Stimulated activated effector memory CD8-positive, alpha-beta T cell treated with anti-CD3 and anti-CD28 coated beads, Interleukin-12 subunit alpha, Interleukin-12 subunit beta, amount 100 ng/mL, for 72 hours (primary cell): ENCODE results near the gene APOM.
A peak's percentile ranks its signal among the peaks of the same experiment; 100 is the strongest.

ENCODE experiments used
- ATAC-seq: fragments of 150-1000 bp; cut with Tn5 transposase; 2 replicates; pipeline ENCODE4 v1.10.0; 2021
- DNase-seq, 2 donors: peaks; one replicate each; pipeline ENCODE4 v3.0.0; 2021 to 2022; ENCODE audit warnings: low spot score in 2 of 2
- H3K27ac Mint-ChIP-seq: one replicate; pipeline ENCODE4 v1.8.0; 2022; ENCODE audit warnings: mild to moderate bottlenecking, mixed read lengths
- H3K36me3 Mint-ChIP-seq: one replicate; pipeline ENCODE4 v1.8.0; 2022; ENCODE audit warnings: mild to moderate bottlenecking, mixed read lengths
- H3K4me1 Mint-ChIP-seq: one replicate; pipeline ENCODE4 v1.8.0; 2022; ENCODE audit warnings: mixed read lengths
- H3K4me3 Mint-ChIP-seq: one replicate; pipeline ENCODE4 v1.8.0; 2022; ENCODE audit warnings: mild to moderate bottlenecking, mixed read lengths
- H3K9me3 Mint-ChIP-seq: one replicate; pipeline ENCODE4 v1.8.0; 2022; ENCODE audit warnings: mixed read lengths

The APOM gene

DNA sequence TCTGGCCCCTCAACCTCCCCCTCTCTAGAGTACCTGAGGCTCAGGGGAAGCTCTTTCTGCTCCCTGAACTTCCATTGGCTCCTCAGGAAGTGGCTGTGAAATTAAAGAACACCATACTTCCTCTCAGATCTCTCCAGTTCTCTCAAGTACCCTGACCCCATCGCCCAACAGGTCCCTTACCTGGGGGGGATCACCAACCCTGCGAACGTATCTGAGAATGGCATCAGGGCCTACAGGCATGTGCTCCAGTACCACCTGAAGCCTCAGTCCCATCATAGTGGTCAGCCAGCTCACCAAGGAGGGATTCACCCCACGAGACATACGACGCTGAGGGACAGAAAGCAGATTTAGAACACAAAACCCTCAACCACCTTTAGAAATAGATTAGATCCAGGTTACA, 15.1 kb upstream of the APOM start:
- peak overlapping the region; percentile 85 for H3K27ac Mint-ChIP-seq

DNA sequence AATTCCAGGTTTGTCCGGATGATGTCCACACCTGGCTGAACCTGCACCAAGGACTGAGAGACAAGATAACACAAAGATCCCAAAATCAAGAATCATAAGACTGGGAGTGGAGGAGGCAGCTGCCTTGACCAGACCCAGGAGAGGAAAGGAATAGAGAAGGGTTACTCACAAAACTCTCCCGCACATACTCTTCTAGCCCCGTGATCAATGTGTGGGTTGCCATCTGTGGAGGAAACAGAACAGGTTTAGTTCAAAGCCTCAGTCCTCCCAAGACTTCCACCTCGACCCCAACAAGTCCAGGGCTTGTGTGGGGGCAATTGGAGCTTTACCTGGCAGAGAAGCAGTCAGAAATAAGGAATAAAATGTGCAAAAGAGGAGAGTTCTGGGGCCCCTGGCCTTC, 14.3 kb upstream of the APOM start:
- Mint-ChIP-seq H3K27ac (peak overlapping the region; percentile 85), H3K36me3 (peaks cover 100% of the 10 kb centered on the region)
- no peak for DNase-seq

More for the DNA sequence above, 15.1 kb upstream of the APOM start:
- H3K36me3 Mint-ChIP-seq: peaks cover 100% of the 10 kb centered on the region
- H3K4me1 Mint-ChIP-seq: peaks cover 15% of the 10 kb centered on the region
- H3K4me3 Mint-ChIP-seq: no peak overlapping the region
- DNase-seq (no peak), ATAC-seq (no peak)
- H3K9me3 Mint-ChIP-seq: no peaks in the 10 kb centered on the region

DNA sequence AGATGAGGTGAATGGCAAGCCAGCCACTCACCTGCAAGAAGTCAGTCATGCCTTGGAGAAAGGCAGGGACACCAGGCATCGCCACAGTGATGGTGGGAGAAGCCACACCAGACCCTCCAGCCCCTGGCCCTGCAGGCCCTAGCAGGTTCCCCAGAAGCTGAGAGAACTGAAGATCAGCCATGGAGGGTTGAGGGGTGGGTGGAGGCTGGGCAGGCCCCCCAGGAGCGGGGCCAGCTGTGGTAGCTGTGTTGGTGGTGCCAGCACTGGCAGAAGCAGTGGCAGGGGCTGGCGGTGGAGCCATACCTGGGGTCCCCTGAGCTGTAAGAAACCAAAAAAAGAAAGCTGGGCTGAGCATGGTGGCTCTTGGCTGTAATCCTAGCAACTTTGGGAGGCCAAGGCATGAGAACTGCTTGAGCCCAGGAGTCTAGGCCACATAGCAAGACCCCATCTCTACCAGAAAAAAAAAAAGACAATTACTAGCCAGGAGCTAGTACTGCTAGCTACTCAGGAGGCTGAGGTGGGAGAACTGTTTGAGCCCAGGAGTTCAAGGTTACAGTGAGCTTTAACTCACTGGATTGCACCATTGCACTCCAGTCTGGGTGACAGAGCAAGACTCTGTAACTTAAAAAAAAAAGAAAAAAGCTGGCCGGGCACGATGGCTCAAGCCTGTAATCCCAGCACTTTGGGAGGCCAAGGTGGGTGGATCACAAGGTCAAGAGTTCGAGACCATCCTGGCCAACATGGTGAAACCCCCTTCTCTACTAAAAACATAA, 12.7 kb upstream of the APOM start:
- no peak overlapping the region for H3K4me3 Mint-ChIP-seq
- peaks cover 21% of the 10 kb centered on the region for H3K4me1 Mint-ChIP-seq
- H3K9me3 Mint-ChIP-seq: no peaks in the 10 kb centered on the region
- DNase-seq (no peak), ATAC-seq (no peak)
- H3K36me3 Mint-ChIP-seq: peaks cover 100% of the 10 kb centered on the region
- no peak overlapping the region for H3K27ac Mint-ChIP-seq

More for the DNA sequence above, 14.3 kb upstream of the APOM start:
- Mint-ChIP-seq H3K4me1 (peaks cover 16% of the 10 kb centered on the region), H3K9me3 (no peaks in the 10 kb centered on the region), H3K4me3 (no peak overlapping the region)
- no peak for ATAC-seq

DNA sequence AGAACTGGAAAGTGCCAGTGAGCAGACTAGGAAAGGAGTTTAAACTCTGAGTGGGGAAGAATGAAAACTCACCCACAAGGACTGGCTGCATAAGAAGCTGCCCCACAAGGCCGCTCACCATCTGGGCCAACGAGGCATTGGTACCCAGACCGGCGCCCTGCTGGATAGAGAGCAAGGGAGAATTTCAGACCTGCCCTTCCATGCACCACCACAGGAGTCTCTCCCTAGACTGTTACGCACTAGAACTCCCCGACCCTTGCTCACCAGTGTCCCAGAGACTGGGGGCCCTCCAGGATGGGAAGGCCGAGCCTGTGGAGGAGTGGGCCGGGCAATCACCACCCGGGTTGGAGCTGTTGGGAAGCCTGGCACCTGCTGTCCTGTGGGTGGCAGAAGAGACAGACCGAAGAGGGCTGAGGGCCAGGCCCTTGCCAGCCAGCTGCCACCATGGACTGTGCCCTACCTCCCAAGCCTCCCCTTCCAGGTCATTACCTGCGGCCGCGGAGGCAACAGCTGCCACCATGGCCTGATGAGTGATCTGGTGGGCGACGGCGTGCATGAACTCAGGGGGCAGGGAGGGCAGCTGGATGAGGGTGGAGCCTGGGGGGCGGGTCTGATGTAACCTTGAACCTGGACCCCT, 11.8 kb upstream of the APOM start:
- Mint-ChIP-seq H3K36me3 (peaks cover 100% of the 10 kb centered on the region), H3K27ac (peak overlapping the region; percentile 87), H3K4me1 (peaks cover 21% of the 10 kb centered on the region), H3K4me3 (no peak overlapping the region), H3K9me3 (no peaks in the 10 kb centered on the region)
- ATAC-seq (no peak), DNase-seq (no peak)

DNA sequence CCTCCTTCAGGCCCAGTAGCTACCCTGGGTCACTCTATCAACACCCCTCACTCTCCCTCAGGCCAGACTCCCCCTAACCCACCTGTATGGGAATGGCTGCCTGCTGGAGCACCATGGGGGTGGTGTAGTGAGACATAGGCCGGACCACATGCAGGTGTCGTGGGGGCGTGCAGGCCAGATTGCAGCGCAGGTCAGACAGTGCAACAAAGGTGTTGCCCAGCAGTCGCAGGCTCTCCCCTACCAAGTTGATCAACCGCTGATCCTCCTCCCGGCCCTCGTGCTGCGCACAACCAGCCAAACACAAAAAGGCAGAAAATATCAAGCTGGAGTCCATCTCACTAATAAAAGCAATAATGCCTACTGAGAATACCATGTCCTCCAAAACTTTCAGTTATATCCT, 10.4 kb upstream of the APOM start:
- DNase-seq: no peak
- Mint-ChIP-seq H3K4me3 (no peak overlapping the region), H3K36me3 (peaks cover 100% of the 10 kb centered on the region), H3K9me3 (no peaks in the 10 kb centered on the region), H3K27ac (peak overlapping the region; percentile 87), H3K4me1 (peaks cover 25% of the 10 kb centered on the region)
- no peak for ATAC-seq

DNA sequence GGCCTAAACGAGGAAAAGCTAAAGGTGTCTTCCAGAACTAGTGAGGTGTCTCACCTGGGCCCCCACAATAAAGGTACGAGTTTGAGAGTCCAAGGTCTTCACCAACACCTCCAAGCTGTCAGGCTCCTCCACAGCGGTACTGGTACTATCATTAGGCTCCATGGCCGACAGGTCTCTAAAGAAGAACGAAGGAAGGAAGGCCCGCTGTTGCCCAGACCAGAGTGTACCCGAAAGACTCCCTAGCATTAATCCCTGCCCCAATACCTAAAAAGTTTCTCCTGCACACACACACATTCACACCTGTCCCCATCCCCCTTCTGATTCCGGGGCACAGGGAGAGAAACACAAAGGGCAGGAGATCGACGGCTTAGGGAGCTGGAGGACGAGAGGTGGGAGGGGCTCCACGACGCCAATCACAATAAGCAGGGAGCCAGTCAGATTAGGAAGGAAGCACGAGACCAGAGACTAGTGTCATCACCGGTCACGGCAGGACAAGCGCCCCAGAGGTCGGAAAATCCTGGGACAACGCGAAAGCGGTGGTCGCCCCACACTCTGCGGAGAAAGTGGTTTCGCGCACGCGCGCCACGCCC, 4.0 kb upstream of the APOM start:
- ATAC-seq (peak; percentile 72), DNase-seq (no peak)
- Mint-ChIP-seq H3K27ac (peak overlapping the region; percentile 99), H3K36me3 (peaks cover 85% of the 10 kb centered on the region), H3K9me3 (no peaks in the 10 kb centered on the region), H3K4me3 (peak overlapping the region; percentile 96), H3K4me1 (peaks cover 49% of the 10 kb centered on the region)

DNA sequence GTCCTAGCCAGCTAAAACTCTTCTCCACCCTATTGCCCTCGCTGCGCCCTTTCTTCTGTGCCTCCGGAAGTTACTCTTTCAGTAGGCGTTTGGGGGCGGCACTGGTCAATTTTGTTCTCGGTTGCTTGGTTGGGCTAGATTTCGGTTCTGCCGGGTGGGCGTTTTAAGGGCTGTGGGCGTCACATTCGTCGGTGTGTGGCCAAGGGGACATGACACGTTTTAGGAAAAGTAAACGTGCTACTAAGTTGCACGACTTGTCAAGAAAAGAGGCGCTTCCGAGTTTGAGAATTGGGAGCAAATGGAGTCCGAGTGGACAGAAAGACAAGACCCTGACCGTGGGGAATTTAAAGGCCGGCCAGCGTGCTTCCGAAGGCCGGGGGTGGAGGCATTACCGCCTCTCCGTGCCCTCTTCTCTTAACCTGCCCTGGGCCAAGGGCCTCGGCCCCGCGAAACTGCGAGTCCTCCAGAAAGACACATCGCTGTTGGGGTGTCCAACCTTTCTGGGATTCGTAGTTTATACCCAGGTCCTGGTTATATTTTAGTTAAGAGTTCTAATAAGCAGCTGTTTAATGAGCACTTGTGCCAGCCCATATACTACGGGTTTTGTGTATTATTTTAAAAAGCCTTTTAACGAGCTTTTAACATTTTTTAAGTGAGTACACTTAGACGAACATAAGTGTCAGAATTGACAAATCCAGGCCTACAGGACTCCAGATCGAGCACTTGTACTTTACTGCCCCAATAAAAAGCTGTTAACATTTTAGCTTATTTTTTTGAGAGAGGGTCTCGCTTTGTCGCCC, 2.6 kb upstream of the APOM start:
- Mint-ChIP-seq H3K27ac (peak overlapping the region; percentile 99), H3K36me3 (peaks cover 85% of the 10 kb centered on the region), H3K9me3 (no peaks in the 10 kb centered on the region), H3K4me1 (peaks cover 55% of the 10 kb centered on the region), H3K4me3 (peak overlapping the region; percentile 96)
- peak; percentile 77 for ATAC-seq
- no peak for DNase-seq

DNA sequence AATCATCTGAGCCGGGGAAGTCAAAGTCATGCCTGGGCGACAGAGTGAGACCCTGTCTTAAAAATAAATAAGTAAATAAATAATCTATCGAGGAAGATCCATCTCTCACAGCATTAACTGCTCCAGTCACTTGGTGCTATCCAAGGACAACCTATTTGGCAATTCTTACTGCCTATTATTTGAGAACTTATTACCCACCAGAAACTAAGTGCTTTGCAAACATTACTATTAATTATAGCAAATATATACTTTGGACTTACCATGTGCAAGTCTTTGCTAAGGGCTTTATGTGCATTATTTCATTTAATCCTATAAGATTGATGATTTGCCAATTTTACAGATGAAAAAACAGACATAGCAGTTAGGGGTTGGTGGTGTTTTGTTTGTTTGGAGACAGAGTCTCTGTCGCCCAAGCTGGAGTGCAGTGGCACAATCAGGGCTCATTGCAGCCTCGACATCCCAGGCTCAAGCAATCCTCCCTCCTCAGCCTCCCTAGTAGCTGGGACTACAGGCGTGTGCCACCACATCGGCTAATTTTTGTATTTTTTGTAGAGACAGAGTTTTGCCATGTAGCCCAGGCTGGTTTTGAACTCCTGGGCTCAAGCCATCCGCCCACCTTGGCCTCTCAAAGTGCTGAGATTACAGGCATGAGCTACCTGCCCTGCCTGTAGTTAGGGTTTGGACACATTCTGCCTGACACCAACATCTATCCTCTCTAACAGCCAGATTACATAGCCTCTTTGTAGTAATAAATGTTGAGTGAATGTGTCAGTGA, 933 bp upstream of the APOM start:
- no peak overlapping the region for H3K4me3 Mint-ChIP-seq
- H3K27ac Mint-ChIP-seq: no peak overlapping the region
- peaks cover 83% of the 10 kb centered on the region for H3K36me3 Mint-ChIP-seq
- no peak for DNase-seq
- H3K4me1 Mint-ChIP-seq: peaks cover 65% of the 10 kb centered on the region
- ATAC-seq: no peak
- H3K9me3 Mint-ChIP-seq: no peaks in the 10 kb centered on the region

DNA sequence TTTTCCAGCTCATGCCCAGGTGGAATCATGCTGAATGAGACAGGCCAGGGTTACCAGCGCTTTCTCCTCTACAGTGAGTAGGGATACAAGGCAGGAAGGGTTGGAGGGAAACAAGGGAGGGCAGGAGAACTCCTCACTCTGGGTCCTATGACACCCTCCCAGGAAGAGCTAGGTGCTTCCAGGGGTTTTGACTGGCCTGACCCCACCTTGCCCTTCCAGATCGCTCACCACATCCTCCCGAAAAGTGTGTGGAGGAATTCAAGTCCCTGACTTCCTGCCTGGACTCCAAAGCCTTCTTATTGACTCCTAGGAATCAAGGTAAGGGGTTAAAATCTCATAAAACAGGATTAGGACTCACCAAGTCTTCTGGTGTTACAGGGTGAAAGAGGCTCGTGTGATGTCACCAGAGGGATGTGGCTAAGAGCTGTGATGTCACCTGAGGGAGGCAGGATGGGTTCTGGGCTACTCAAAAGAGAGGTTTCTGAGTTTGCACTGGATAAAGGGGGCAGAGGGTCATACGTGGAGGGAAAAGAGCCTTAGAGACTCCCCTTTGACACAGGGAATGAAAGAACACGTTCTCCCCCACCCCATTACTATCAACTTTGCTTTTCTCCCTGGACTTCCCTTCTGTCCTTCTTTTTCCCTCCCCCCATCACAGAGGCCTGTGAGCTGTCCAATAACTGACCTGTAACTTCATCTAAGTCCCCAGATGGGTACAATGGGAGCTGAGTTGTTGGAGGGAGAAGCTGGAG, 1.9 kb downstream of the APOM start:
- H3K4me1 Mint-ChIP-seq: peaks cover 63% of the 10 kb centered on the region
- peaks cover 83% of the 10 kb centered on the region for H3K36me3 Mint-ChIP-seq
- DNase-seq: no peak
- peak overlapping the region; percentile 94 for H3K27ac Mint-ChIP-seq
- peak overlapping the region; percentile 95 for H3K4me3 Mint-ChIP-seq
- H3K9me3 Mint-ChIP-seq: no peaks in the 10 kb centered on the region
- ATAC-seq: peak; percentile 45

DNA sequence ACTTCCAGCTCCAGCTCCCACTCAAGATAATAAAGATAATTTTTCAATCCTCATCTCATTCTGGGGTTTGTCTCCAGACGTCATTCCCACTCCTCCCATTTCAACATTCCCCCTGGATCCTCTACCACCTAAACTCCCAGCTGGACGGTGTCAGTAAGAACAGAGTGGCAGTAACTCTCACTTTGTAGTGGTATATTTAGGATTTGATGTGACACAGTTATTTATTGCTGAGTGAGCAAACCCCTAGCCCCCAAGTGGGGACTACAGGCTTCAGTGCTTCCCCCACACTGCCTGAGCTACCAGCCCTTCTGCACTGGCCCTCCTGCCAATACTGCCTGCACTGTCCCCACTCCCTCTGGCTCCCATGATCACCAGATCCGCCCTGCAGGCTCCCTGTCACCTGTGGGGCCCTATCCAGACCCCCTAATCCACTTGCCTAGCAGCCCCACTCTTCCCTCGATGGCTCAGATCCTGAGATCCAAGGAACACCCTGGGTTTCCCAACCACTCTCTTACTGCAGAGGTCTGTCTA, 2.5 kb downstream of the APOM start:
- H3K9me3 Mint-ChIP-seq: no peaks in the 10 kb centered on the region
- H3K4me3 Mint-ChIP-seq: peak overlapping the region; percentile 95
- DNase-seq (no peak), ATAC-seq (no peak)
- H3K27ac Mint-ChIP-seq: peak overlapping the region; percentile 94
- H3K4me1 Mint-ChIP-seq: peaks cover 69% of the 10 kb centered on the region
- peaks cover 83% of the 10 kb centered on the region for H3K36me3 Mint-ChIP-seq

DNA sequence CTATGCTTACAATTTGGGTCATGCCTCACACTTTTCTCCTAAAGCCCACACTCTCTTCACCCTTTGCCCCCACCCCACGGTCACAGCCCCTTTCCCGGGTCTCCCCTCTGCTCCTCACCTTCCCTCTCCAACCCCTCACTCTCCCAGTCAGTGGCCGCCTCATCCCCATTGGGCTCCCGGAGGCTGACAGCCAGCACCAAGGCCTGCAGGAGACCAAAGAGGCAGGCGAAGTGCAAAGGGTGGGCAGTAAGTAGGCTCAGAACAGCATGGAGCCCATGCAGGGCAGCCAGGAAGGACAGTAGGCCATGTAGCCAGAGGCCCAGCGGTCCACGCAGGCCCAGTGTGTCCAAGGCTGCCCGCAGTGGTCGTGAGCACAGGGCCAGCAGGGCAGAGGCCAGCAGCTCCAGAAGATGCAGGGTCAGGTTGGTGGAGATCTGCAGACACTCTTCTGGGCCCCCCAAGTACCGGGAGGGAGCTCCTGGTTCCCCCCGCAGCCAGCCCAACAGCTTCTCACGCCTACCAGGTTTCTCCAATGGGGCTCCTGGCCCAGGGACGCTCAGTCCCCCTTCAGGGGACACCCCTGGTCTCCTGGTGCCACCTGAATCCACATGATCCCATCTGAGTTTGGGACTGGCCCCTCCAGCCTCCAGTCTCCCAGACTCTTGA, 3.4 kb downstream of the APOM start:
- H3K36me3 Mint-ChIP-seq: peaks cover 91% of the 10 kb centered on the region
- H3K9me3 Mint-ChIP-seq: no peaks in the 10 kb centered on the region
- H3K4me1 Mint-ChIP-seq: peaks cover 78% of the 10 kb centered on the region
- ATAC-seq (no peak), DNase-seq (no peak)
- peak overlapping the region; percentile 95 for H3K4me3 Mint-ChIP-seq
- peak overlapping the region; percentile 94 for H3K27ac Mint-ChIP-seq

DNA sequence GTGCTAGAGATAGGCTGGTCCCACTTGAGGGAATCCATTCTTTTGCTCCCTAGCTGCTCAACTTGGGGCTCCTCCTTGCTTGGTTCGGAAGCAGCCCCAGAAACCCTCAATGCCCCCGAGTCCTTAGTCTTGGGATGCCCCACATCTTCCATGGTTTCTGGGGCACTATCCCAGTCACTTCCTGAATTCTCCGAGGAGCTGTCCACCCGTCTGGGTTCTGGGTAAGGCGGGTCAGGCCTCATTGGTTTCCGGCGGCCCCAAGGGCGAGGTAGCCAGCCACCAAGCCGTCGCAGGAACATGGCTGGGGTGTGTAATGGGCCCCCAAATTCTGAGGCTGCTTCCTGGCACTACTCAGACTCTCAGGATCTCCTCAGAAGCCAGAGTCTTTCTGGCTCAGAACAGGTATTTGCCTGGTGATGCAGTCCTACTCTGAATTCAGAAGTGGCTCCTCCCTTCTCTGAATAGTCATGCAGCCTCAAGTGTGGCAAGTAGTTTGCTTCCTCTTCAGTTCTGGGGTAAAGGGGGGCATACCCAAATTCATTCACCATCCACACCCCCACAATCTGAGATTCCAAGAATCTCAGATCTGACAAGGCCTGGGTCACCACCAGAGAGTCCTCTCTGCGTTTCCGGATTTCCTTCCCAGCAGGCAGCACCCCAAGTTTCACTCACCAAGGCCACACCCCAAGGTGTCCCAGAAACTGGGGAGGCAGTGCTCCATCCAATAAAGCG, 4.1 kb downstream of the APOM start:
- H3K9me3 Mint-ChIP-seq: no peaks in the 10 kb centered on the region
- peaks cover 84% of the 10 kb centered on the region for H3K4me1 Mint-ChIP-seq
- DNase-seq (peak in 1 of 2 donors; percentile 57), ATAC-seq (peak; percentile 65)
- H3K36me3 Mint-ChIP-seq: peaks cover 98% of the 10 kb centered on the region
- peak overlapping the region; percentile 94 for H3K27ac Mint-ChIP-seq
- peak overlapping the region; percentile 95 for H3K4me3 Mint-ChIP-seq
